Measurements from ENCODE around the gene HSPH1.

Gene HSPH1

DNA sequence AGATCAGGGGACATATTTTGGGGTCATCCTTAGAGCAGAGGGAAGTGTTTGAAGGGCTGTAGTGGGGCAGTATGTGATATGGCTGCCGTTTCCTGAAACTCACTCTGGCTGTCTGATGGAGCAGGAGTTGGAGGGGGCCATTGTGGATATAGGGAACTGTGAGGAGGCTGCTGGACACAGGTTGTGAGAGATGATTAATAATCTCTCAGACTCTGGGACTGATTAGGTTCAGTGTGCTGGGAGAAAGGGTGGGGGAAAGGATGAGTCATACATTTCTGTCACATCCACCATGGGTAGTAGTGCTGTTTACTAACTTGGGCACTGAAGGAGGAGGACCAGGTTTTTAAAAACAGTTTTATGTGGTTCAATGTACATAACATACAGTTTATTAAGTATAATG is 42.9 kb upstream of the HSPH1 start:
- Histone ChIP-seq H2AK5ac (ENCODE audit: low read length) (peak overlapping the region; percentile 82), H3K27ac (ENCODE audit: low read depth, low read length) (no peak overlapping the region), H3K9ac (ENCODE audit: low read length) (no peak overlapping the region), H2BK5ac (ENCODE audit: low read length) (no peak overlapping the region), H3K23ac (ENCODE audit: low read length) (no peak overlapping the region), H3K4me2 (ENCODE audit: low read length) (no peak overlapping the region), H4K8ac (ENCODE audit: low read depth, low read length) (no peak overlapping the region), H4K5ac (ENCODE audit: low read length) (no peak overlapping the region), H3K36me3 (ENCODE audit: control insufficient read depth, insufficient read depth, low read length) (no peaks in the 10 kb centered on the region), H3K79me1 (ENCODE audit: low read length) (peaks cover 11% of the 10 kb centered on the region), H3K56ac (ENCODE audit: low read length) (peak overlapping the region; percentile 15), H3K18ac (ENCODE audit: low read length) (no peak overlapping the region), H2BK15ac (replicated peaks; ENCODE audit: low read depth) (no peak overlapping the region), H3K4me1 (ENCODE audit: control insufficient read depth, low read depth, low read length) (peaks cover 9% of the 10 kb centered on the region), H2BK120ac (ENCODE audit: low read depth, low read length) (no peak overlapping the region), H3K4ac (ENCODE audit: low read depth, low read length) (no peak overlapping the region), H3K79me2 (ENCODE audit: control insufficient read depth, insufficient read depth, low read length) (peaks cover 2% of the 10 kb centered on the region), H3K27me3 (ENCODE audit: insufficient read depth, low read length, poor library complexity) (no peaks in the 10 kb centered on the region), H3K4me3 (ENCODE audit: low read length) (no peak overlapping the region)
- whole genome bisulfite sequencing (ENCODE audit: extremely low coverage, insufficient coverage, low lambda C conversion rate) = no CpG with 5 or more reads among the region's 1 CpG
- DNase-seq = peak; percentile 28

DNA sequence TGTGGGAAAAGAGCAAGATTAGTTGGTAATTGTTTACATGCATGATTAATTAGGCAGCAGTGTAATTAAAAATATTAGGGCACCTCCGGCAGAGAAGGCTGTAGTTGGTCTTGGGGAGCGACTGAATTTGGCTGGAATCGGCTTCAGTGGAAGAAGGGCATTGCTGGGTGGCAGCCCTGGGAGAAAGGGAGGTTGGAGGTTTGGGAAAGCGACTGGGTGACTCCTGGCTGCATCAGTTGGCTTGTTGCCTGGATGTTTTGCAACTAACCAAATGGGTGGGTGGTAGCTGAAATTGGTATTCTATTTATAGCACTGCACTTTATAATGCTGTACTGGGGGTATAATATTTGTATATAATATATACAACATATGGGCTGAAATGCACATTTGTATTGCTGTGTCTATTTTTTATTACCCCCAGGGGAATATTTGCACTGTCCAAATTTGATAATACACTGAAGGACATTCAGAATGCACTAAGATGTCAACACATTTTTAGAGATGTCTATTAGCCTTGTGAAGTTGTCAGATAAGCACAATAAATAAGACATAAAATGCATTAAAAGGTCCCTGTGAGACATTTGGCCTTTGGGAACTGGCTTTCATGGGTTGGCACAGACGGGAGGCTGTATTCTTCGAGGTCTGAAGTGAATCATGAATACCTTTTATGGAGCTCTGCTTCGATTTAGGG is 39.8 kb upstream of the HSPH1 start:
- H3K9ac ChIP-seq (ENCODE audit: low read length) = peak overlapping the region; percentile 95
- no peak overlapping the region for H3K23ac ChIP-seq (ENCODE audit: low read length)
- no CpG with 5 or more reads among the region's 7 CpGs for WGBS (ENCODE audit: extremely low coverage, insufficient coverage, low lambda C conversion rate)
- H2BK15ac ChIP-seq (replicated peaks; ENCODE audit: low read depth) = no peak overlapping the region
- H2BK5ac ChIP-seq (ENCODE audit: low read length) = no peak overlapping the region
- H3K4ac ChIP-seq (ENCODE audit: low read depth, low read length) = no peak overlapping the region
- no peak overlapping the region for H3K18ac ChIP-seq (ENCODE audit: low read length)
- no peaks in the 10 kb centered on the region for H3K36me3 ChIP-seq (ENCODE audit: control insufficient read depth, insufficient read depth, low read length)
- H3K27ac ChIP-seq (ENCODE audit: low read depth, low read length) = no peak overlapping the region
- DNase-seq = no peak
- no peak overlapping the region for H2AK5ac ChIP-seq (ENCODE audit: low read length)
- no peak overlapping the region for H4K8ac ChIP-seq (ENCODE audit: low read depth, low read length)
- no peak overlapping the region for H3K4me3 ChIP-seq (ENCODE audit: low read length)
- peaks cover 11% of the 10 kb centered on the region for H3K79me1 ChIP-seq (ENCODE audit: low read length)
- no peak overlapping the region for H4K5ac ChIP-seq (ENCODE audit: low read length)
- H3K56ac ChIP-seq (ENCODE audit: low read length) = peak overlapping the region; percentile 44
- peak overlapping the region; percentile 65 for H3K4me2 ChIP-seq (ENCODE audit: low read length)
- H3K27me3 ChIP-seq (ENCODE audit: insufficient read depth, low read length, poor library complexity) = no peaks in the 10 kb centered on the region
- no peak overlapping the region for H2BK120ac ChIP-seq (ENCODE audit: low read depth, low read length)
- peaks cover 2% of the 10 kb centered on the region for H3K79me2 ChIP-seq (ENCODE audit: control insufficient read depth, insufficient read depth, low read length)
- H3K4me1 ChIP-seq (ENCODE audit: control insufficient read depth, low read depth, low read length) = peaks cover 3% of the 10 kb centered on the region

DNA sequence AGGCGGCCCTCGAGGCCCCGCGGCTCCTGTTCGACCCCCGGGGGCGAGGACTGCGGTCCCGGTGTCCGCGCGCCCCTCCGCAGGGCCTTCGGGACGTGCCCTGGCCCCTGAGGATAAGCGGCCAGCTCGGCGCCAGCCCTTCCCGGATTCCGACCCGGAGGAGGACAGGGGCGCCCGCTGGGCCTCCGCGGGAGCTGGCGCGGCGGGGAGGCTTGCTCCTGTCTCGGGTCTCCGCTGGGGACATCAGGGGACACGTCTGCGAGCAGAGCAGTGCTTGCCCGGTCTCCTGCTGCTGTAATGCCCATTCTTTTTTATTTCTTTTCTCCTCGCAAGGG is 38.9 kb upstream of the HSPH1 start:
- Histone ChIP-seq H3K18ac (ENCODE audit: low read length) (peak overlapping the region; percentile 20), H3K36me3 (ENCODE audit: control insufficient read depth, insufficient read depth, low read length) (no peaks in the 10 kb centered on the region), H2BK120ac (ENCODE audit: low read depth, low read length) (peak overlapping the region; percentile 3), H3K56ac (ENCODE audit: low read length) (peak overlapping the region; percentile 87), H2BK5ac (ENCODE audit: low read length) (no peak overlapping the region), H3K79me2 (ENCODE audit: control insufficient read depth, insufficient read depth, low read length) (peaks cover 2% of the 10 kb centered on the region), H3K4ac (ENCODE audit: low read depth, low read length) (peak overlapping the region; percentile 1), H3K9ac (ENCODE audit: low read length) (peak overlapping the region; percentile 95), H2BK15ac (replicated peaks; ENCODE audit: low read depth) (no peak overlapping the region), H4K8ac (ENCODE audit: low read depth, low read length) (no peak overlapping the region), H3K4me2 (ENCODE audit: low read length) (peak overlapping the region; percentile 65), H2AK5ac (ENCODE audit: low read length) (no peak overlapping the region), H3K79me1 (ENCODE audit: low read length) (peaks cover 11% of the 10 kb centered on the region), H3K27ac (ENCODE audit: low read depth, low read length) (peak overlapping the region; percentile 98), H4K5ac (ENCODE audit: low read length) (no peak overlapping the region), H3K23ac (ENCODE audit: low read length) (peak overlapping the region; percentile 48), H3K4me3 (ENCODE audit: low read length) (peak overlapping the region; percentile 61), H3K4me1 (ENCODE audit: control insufficient read depth, low read depth, low read length) (peaks cover 3% of the 10 kb centered on the region), H3K27me3 (ENCODE audit: insufficient read depth, low read length, poor library complexity) (no peaks in the 10 kb centered on the region)
- peak; percentile 53 for DNase-seq
- no CpG with 5 or more reads among the region's 34 CpGs for WGBS (ENCODE audit: extremely low coverage, insufficient coverage, low lambda C conversion rate)

DNA sequence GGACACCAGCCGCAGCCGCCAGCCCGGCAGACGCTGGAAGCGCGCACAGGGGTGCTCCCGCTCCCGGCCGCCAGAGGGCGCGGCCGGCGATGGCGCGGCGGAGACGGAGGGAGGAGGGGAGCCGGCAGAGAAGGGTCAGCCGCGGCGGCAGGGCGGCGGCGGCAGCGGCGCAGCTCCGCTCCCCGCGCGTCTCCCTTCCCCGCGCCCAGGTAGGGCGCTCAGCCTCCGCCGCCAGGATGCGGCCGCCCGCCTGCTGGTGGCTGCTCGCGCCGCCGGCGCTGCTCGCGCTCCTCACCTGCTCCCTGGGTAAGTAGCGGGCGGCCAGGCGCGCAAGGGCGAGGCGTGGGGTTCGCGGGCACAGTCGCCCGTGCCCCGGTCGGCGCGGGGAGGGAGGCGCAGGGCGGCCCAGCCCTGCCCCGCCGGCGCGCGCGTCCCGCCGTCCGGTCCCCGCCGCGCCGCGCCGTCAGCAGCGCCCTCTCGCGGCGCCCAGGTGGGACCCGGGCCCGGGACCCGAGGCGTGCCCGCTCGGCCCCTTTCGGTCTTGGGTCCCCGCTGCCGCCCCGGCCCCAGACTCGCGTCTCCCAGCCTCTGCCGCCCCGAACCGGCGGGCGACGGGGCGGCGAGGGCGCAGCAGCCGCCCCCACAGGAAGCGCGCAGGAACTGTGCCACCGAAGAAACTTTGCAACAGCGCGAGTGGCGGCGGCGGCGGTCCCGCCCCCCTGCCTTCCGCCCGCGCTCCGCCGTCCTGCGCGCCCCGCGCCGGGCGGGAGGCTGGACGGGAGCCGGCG is 38.3 kb upstream of the HSPH1 start, which contains the start of gene B3GLCT:
Gene B3GLCT (plus strand): TSS at position 127 of the 788 bp plus-strand sequence. CDS start 110 bp downstream, at position 237.
- Histone ChIP-seq H3K4me3 (ENCODE audit: low read length) (peak within 1 kb of the TSS; percentile 71), H3K27ac (ENCODE audit: low read depth, low read length) (peak within 1 kb of the TSS; percentile 98), H2BK120ac (ENCODE audit: low read depth, low read length) (peak within 1 kb of the TSS; percentile 3), H3K4ac (ENCODE audit: low read depth, low read length) (peak within 1 kb of the TSS; percentile 76), H3K79me2 (ENCODE audit: control insufficient read depth, insufficient read depth, low read length) (peaks cover 2% of the 10 kb centered on the region), H3K23ac (ENCODE audit: low read length) (peak within 1 kb of the TSS; percentile 48), H3K9ac (ENCODE audit: low read length) (peak within 1 kb of the TSS; percentile 95), H3K36me3 (ENCODE audit: control insufficient read depth, insufficient read depth, low read length) (no peaks in the 10 kb centered on the region), H3K79me1 (ENCODE audit: low read length) (peaks cover 11% of the 10 kb centered on the region), H4K5ac (ENCODE audit: low read length) (no peak within 1 kb of the TSS), H2AK5ac (ENCODE audit: low read length) (no peak within 1 kb of the TSS), H3K4me1 (ENCODE audit: control insufficient read depth, low read depth, low read length) (peaks cover 3% of the 10 kb centered on the region), H3K18ac (ENCODE audit: low read length) (peak within 1 kb of the TSS; percentile 99), H3K56ac (ENCODE audit: low read length) (peak within 1 kb of the TSS; percentile 95), H2BK15ac (replicated peaks; ENCODE audit: low read depth) (no peak within 1 kb of the TSS), H3K4me2 (ENCODE audit: low read length) (peak within 1 kb of the TSS; percentile 65), H2BK5ac (ENCODE audit: low read length) (peak within 1 kb of the TSS; percentile 68), H3K27me3 (ENCODE audit: insufficient read depth, low read length, poor library complexity) (no peaks in the 10 kb centered on the region), H4K8ac (ENCODE audit: low read depth, low read length) (peak within 1 kb of the TSS; percentile 81)
- no CpG with 5 or more reads among the region's 126 CpGs for WGBS (ENCODE audit: extremely low coverage, insufficient coverage, low lambda C conversion rate)
- DNase-seq = peak; percentile 85

DNA sequence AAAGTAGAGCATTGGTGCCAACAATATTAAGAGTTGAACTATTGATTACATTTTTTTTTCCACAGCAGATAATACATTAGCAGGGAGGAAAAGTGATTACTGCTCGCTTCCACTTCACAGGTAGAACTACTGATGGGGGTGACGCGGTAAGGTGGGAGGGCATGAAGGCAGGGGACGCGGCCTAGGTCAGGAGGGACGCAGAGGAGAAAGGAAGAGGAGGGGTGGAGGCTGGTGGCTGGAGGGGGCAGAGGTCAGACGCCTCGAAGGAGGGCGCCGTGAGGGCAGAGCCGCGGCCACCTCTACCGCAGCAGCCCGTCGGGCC is 37.8 kb upstream of the HSPH1 start:
- Histone ChIP-seq H4K5ac (ENCODE audit: low read length) (no peak overlapping the region), H3K27ac (ENCODE audit: low read depth, low read length) (no peak overlapping the region), H3K4me1 (ENCODE audit: control insufficient read depth, low read depth, low read length) (peaks cover 3% of the 10 kb centered on the region), H3K27me3 (ENCODE audit: insufficient read depth, low read length, poor library complexity) (no peaks in the 10 kb centered on the region), H2AK5ac (ENCODE audit: low read length) (no peak overlapping the region), H3K4ac (ENCODE audit: low read depth, low read length) (no peak overlapping the region), H3K9ac (ENCODE audit: low read length) (peak overlapping the region; percentile 57), H2BK15ac (replicated peaks; ENCODE audit: low read depth) (no peak overlapping the region), H3K79me1 (ENCODE audit: low read length) (peaks cover 10% of the 10 kb centered on the region), H3K56ac (ENCODE audit: low read length) (peak overlapping the region; percentile 82), H4K8ac (ENCODE audit: low read depth, low read length) (no peak overlapping the region), H3K79me2 (ENCODE audit: control insufficient read depth, insufficient read depth, low read length) (peaks cover 2% of the 10 kb centered on the region), H3K4me3 (ENCODE audit: low read length) (peak overlapping the region; percentile 8), H3K4me2 (ENCODE audit: low read length) (peak overlapping the region; percentile 56), H3K18ac (ENCODE audit: low read length) (no peak overlapping the region), H3K36me3 (ENCODE audit: control insufficient read depth, insufficient read depth, low read length) (no peaks in the 10 kb centered on the region), H2BK5ac (ENCODE audit: low read length) (no peak overlapping the region), H2BK120ac (ENCODE audit: low read depth, low read length) (no peak overlapping the region), H3K23ac (ENCODE audit: low read length) (no peak overlapping the region)
- DNase-seq = no peak
- no CpG with 5 or more reads among the region's 15 CpGs for WGBS (ENCODE audit: extremely low coverage, insufficient coverage, low lambda C conversion rate)

All from mesendoderm (in vitro differentiated cells).